OCI-LY1 (cell line): ENCODE data around the gene MOB3A.

ENCODE experiments used
- H2AFZ ChIP-seq: fragments of 200-600 bp; sonication (generic), shearing (Covaris generic); 2 replicates; pipeline ENCODE4 v1.6.0; 2014; ENCODE audit warnings: antibody characterized with exemption, mild to moderate bottlenecking, low read length
- H3F3A ChIP-seq: fragments of 200-600 bp; sonication (generic), shearing (Covaris generic); 2 replicates; pipeline ENCODE4 v1.6.0; 2014; ENCODE audit warnings: mild to moderate bottlenecking, antibody characterized with exemption, low read length, moderate library complexity; ENCODE audit not compliant: insufficient read depth
- H3K27ac ChIP-seq: fragments of 200-600 bp; sonication (generic); 2 replicates; pipeline ENCODE4 v1.5.1; 2014; ENCODE audit warnings: low read length, mixed run types, mild to moderate bottlenecking, low read depth; ENCODE audit not compliant: poor library complexity, severe bottlenecking
- H3K27me3 ChIP-seq: fragments of 200-600 bp; sonication (generic); 2 replicates; pipeline ENCODE4 v1.6.0; 2014; ENCODE audit warnings: antibody characterized with exemption, mild to moderate bottlenecking, low read length, moderate library complexity; ENCODE audit not compliant: insufficient read depth
- H3K36me3 ChIP-seq: fragments of 200-600 bp; sonication (generic); 2 replicates; pipeline ENCODE4 v1.6.1; 2014; ENCODE audit warnings: mild to moderate bottlenecking, antibody characterized with exemption, low read length, moderate library complexity, mixed read lengths; ENCODE audit not compliant: insufficient read depth
- H3K4me1 ChIP-seq: fragments of 200-600 bp; sonication (generic); 2 replicates; pipeline ENCODE4 v1.5.1; 2014; ENCODE audit warnings: mild to moderate bottlenecking, low read length, moderate library complexity; ENCODE audit not compliant: insufficient read depth, severe bottlenecking
- H3K4me2 ChIP-seq: fragments of 200-600 bp; sonication (generic), shearing (Covaris generic); 2 replicates; pipeline ENCODE4 v1.6.1; 2014; ENCODE audit warnings: low read length
- H3K4me3 ChIP-seq: fragments of 200-600 bp; sonication (generic); 2 replicates; pipeline ENCODE4 v1.5.1; 2014; ENCODE audit warnings: low read length, low read depth, mild to moderate bottlenecking, mixed read lengths; ENCODE audit not compliant: poor library complexity, severe bottlenecking
- H3K79me2 ChIP-seq: fragments of 200-600 bp; shearing (Covaris generic); 2 replicates; pipeline ENCODE4 v1.6.1; 2016; ENCODE audit warnings: mixed run types, low read length, mixed read lengths; ENCODE audit not compliant: insufficient read depth
- H3K9ac ChIP-seq: fragments of 200-600 bp; sonication (generic), shearing (Covaris generic); 2 replicates; pipeline ENCODE4 v1.6.1; 2014; ENCODE audit warnings: mild to moderate bottlenecking, low read length, mixed read lengths
- H3K9me2 ChIP-seq: fragments of 200-600 bp; sonication (generic), shearing (Covaris generic); 2 replicates; pipeline ENCODE4 v1.6.1; 2014; ENCODE audit warnings: low read depth, mild to moderate bottlenecking, low read length, mixed read lengths
- H3K9me3 ChIP-seq: fragments of 200-600 bp; shearing (Covaris generic); 2 replicates; pipeline ENCODE4 v1.6.1; 2014; ENCODE audit warnings: low read length, mixed read lengths
- H4K20me1 ChIP-seq: fragments of 200-600 bp; sonication (generic), shearing (Covaris generic); 2 replicates; pipeline ENCODE4 v1.6.0; 2016; ENCODE audit warnings: mild to moderate bottlenecking, low read length; ENCODE audit not compliant: insufficient read depth
- CTCF ChIP-seq: fragments of 200-600 bp; sonication (generic), shearing (Covaris generic); IDR thresholded peaks from 2 replicates; pipeline ENCODE4 v1.5.1; 2017; ENCODE audit warnings: mild to moderate bottlenecking, antibody characterized with exemption, low read length, moderate library complexity, mixed read lengths
- EZH2 ChIP-seq: fragments of 200-600 bp; sonication (generic), shearing (Covaris generic); IDR thresholded peaks from 2 replicates; pipeline ENCODE4 v1.8.0; 2017; ENCODE audit warnings: borderline replicate concordance, mixed run types, mild to moderate bottlenecking, antibody characterized with exemption, low read length, moderate library complexity, mixed read lengths

Gene MOB3A

GRCh38 chr19:2072757-2073551, 23.2 kb downstream of the MOB3A start:
- no peak overlapping the region for H3K4me3 ChIP-seq
- peak overlapping the region; percentile 75 for H3K27ac ChIP-seq
- peaks cover 45% of the 10 kb centered on the region for H3K36me3 ChIP-seq
- no peaks in the 10 kb centered on the region for H3K79me2 ChIP-seq
- peaks cover 40% of the 10 kb centered on the region for H3K4me1 ChIP-seq
- H3K9me3 ChIP-seq, result no peaks in the 10 kb centered on the region
- no peak overlapping the region for H3K4me2 ChIP-seq
- no peaks in the 10 kb centered on the region for H4K20me1 ChIP-seq
- H3K27me3 ChIP-seq, result no peaks in the 10 kb centered on the region
- H3F3A ChIP-seq, result no peaks in the 10 kb centered on the region
- no peaks in the 10 kb centered on the region for H3K9me2 ChIP-seq
- no peak overlapping the region for H2AFZ ChIP-seq
- no peak overlapping the region for H3K9ac ChIP-seq
- TF ChIP-seq EZH2 (no peak), CTCF (no peak)

- Histone ChIP-seq H3F3A (no peaks in the 10 kb centered on the region), H3K9me2 (no peaks in the 10 kb centered on the region), H2AFZ (no peak overlapping the region), H3K79me2 (no peaks in the 10 kb centered on the region), H3K4me2 (no peak overlapping the region), H3K9ac (no peak overlapping the region), H3K27me3 (no peaks in the 10 kb centered on the region), H3K36me3 (peaks cover 32% of the 10 kb centered on the region), H3K9me3 (no peaks in the 10 kb centered on the region), H3K27ac (no peak overlapping the region), H3K4me1 (peaks cover 24% of the 10 kb centered on the region), H4K20me1 (no peaks in the 10 kb centered on the region), H3K4me3 (no peak overlapping the region)
- TF ChIP-seq EZH2 (no peak), CTCF (no peak)
Measured at GRCh38 chr19:2070986-2071673, 25.0 kb downstream of the MOB3A start.

DNA sequence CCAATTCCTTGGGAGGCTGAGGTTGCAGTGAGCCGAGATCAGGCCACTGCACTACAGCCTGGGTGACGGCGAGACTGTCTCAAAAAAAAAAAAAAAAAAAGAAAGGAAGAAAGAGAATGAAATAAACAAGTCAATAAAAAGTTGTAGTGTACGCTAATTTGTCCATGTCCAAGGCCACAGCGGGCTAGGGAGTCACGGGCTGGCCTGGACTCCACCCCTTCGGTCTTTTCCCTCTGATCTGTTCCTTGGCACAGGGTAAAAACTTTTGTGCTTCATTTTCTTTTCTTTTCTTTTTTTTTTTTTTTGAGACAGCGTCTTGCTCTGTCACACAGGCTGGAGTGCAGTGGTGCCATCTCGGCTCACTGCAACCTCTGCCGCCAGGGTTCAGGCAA, 25.7 kb downstream of the MOB3A start:
- H3F3A ChIP-seq, result no peaks in the 10 kb centered on the region
- no peak overlapping the region for H3K4me2 ChIP-seq
- no peaks in the 10 kb centered on the region for H3K27me3 ChIP-seq
- TF ChIP-seq CTCF, result no peak
- TF ChIP-seq EZH2, result no peak
- H3K4me1 ChIP-seq, result peaks cover 18% of the 10 kb centered on the region
- H3K79me2 ChIP-seq, result no peaks in the 10 kb centered on the region
- no peak overlapping the region for H2AFZ ChIP-seq
- H3K9me3 ChIP-seq, result no peaks in the 10 kb centered on the region
- no peaks in the 10 kb centered on the region for H4K20me1 ChIP-seq
- H3K9me2 ChIP-seq, result no peaks in the 10 kb centered on the region
- H3K9ac ChIP-seq, result no peak overlapping the region
- H3K4me3 ChIP-seq, result no peak overlapping the region
- H3K27ac ChIP-seq, result no peak overlapping the region
- H3K36me3 ChIP-seq, result peaks cover 28% of the 10 kb centered on the region
